A673 (cell line): Measurements from ENCODE around the gene LYPD3.

Source experiments
- CTCF ChIP-seq: fragments of 300-800, 200-600 bp; sonication (generic); conservative IDR thresholded peaks from 2 replicates; pipeline ENCODE4 v1.5.1; 2017; ENCODE audit warnings: low read depth, mild to moderate bottlenecking, antibody characterized with exemption, low read length, moderate library complexity, mixed read lengths
- EZH2 ChIP-seq: fragments of 200-600 bp; sonication (generic); IDR thresholded peaks from 2 replicates; pipeline ENCODE4 v1.6.1; 2017; ENCODE audit warnings: borderline replicate concordance, low read depth, mild to moderate bottlenecking, mixed read lengths, antibody characterized with exemption, low read length; ENCODE audit not compliant: poor library complexity, severe bottlenecking

GRCh38 chr19:43485951-43486350 lies 20.5 kb upstream of the LYPD3 start:
- TF ChIP-seq CTCF (no peak), EZH2 (no peak)
